CD14-positive monocyte (primary cell): ENCODE measurements around the gene DMWD. TPM values are rescaled to one million over a fixed set of nuclear protein-coding genes. Genes with fewer than 3 reads are reported as not detected.

Source experiments
- DNase-seq, 3 donors: peaks; one replicate each; pipeline ENCODE4 v3.0.0-alpha.2; 2011 to 2022
- H2AFZ ChIP-seq: 2 replicates; pipeline ENCODE4 v1.6.0; 2012; ENCODE audit warnings: mild to moderate bottlenecking, low read depth, low read length, inconsistent platforms; ENCODE audit not compliant: insufficient read depth, poor library complexity, severe bottlenecking
- H3K27ac ChIP-seq, 2 donors: 1 replicate in 1 of 2; 2 replicates in 1 of 2; pipeline ENCODE4 v1.5.1; 2012 to 2013; ENCODE audit warnings: low read length in 2 of 2, control low read depth in 1 of 2, inconsistent platforms in 1 of 2, low read depth in 1 of 2, mild to moderate bottlenecking in 1 of 2
- H3K27me3 ChIP-seq, 2 donors: one replicate each; pipeline versions ENCODE4 v1.6.0 to v1.6.1; 2011 to 2013; ENCODE audit warnings: low read length in 2 of 2; ENCODE audit not compliant: control insufficient read depth in 2 of 2, insufficient read depth in 2 of 2
- H3K36me3 ChIP-seq, 2 donors: replicated peaks in 1 of 2; 1 replicate in 1 of 2; 2 replicates in 1 of 2; pipeline versions ENCODE4 v1.5.1 to v1.6.1; 2012 to 2013; ENCODE audit warnings: low read length in 2 of 2, control low read depth in 1 of 2, inconsistent platforms in 1 of 2, mild to moderate bottlenecking in 1 of 2; ENCODE audit not compliant: insufficient read depth in 2 of 2, control insufficient read depth in 1 of 2
- H3K4me1 ChIP-seq, 2 donors: 1 replicate in 1 of 2; 2 replicates in 1 of 2; pipeline versions ENCODE4 v1.5.1 to v1.6.1; 2012 to 2013; ENCODE audit warnings: low read length in 2 of 2, control low read depth in 1 of 2, inconsistent platforms in 1 of 2, mild to moderate bottlenecking in 1 of 2, moderate library complexity in 1 of 2; ENCODE audit not compliant: insufficient read depth in 2 of 2, control insufficient read depth in 1 of 2
- H3K4me2 ChIP-seq: replicated peaks from 2 replicates; pipeline ENCODE3; 2012; ENCODE audit warnings: low read length, moderate library complexity, mild to moderate bottlenecking; ENCODE audit not compliant: poor library complexity, severe bottlenecking; ENCODE audit errors: extremely low read depth
- H3K4me3 ChIP-seq, 3 experiments: fragments of 200-600 bp in 1 of 3; sonication (generic) in 1 of 3; replicated peaks in 1 of 3; 1 replicate in 2 of 3; 2 replicates in 1 of 3; pipeline ENCODE4 v1.5.1; 2011 to 2013; ENCODE audit warnings: low read length in 3 of 3, mild to moderate bottlenecking in 3 of 3, control low read depth in 2 of 3, low read depth in 2 of 3, inconsistent platforms in 1 of 3, moderate library complexity in 1 of 3
- H3K79me2 ChIP-seq: 2 replicates; pipeline ENCODE4 v1.6.0; 2012; ENCODE audit warnings: mild to moderate bottlenecking, control low read depth, inconsistent platforms, low read length, moderate library complexity; ENCODE audit not compliant: insufficient read depth
- H3K9ac ChIP-seq: 2 replicates; pipeline ENCODE4 v1.6.0; 2017; ENCODE audit warnings: low read length, mild to moderate bottlenecking; ENCODE audit not compliant: insufficient read depth, poor library complexity, severe bottlenecking
- H3K9me3 ChIP-seq, 2 donors: replicated peaks in 1 of 2; 1 replicate in 1 of 2; 2 replicates in 1 of 2; pipeline versions ENCODE4 v1.5.1 to v1.6.1; 2012 to 2013; ENCODE audit warnings: low read length in 2 of 2, control low read depth in 1 of 2; ENCODE audit not compliant: control insufficient read depth in 1 of 2, insufficient read depth in 1 of 2
- H4K20me1 ChIP-seq: 2 replicates; pipeline ENCODE4 v1.6.0; 2012; ENCODE audit warnings: mild to moderate bottlenecking, low read length, control low read depth, moderate library complexity; ENCODE audit not compliant: insufficient read depth
- H3K27ac Mint-ChIP-seq, 7 donors: one replicate each; pipeline ENCODE4 v1.8.0; 2020; ENCODE audit warnings: mild to moderate bottlenecking in 7 of 7, mixed read lengths in 7 of 7, moderate library complexity in 6 of 7, inconsistent platforms in 2 of 7
- H3K27me3 Mint-ChIP-seq, 3 donors: one replicate each; pipeline ENCODE4 v1.8.0; 2021 to 2022; ENCODE audit warnings: low read depth in 3 of 3, mild to moderate bottlenecking in 3 of 3, mixed read lengths in 3 of 3, moderate library complexity in 3 of 3, inconsistent platforms in 1 of 3
- H3K36me3 Mint-ChIP-seq, 2 donors: one replicate each; pipeline ENCODE4 v1.8.0; 2020; ENCODE audit warnings: mixed read lengths in 2 of 2, inconsistent platforms in 1 of 2, mild to moderate bottlenecking in 1 of 2
- H3K4me1 Mint-ChIP-seq: one replicate; pipeline ENCODE4 v1.8.0; 2020; ENCODE audit warnings: mild to moderate bottlenecking, mixed read lengths
- H3K4me3 Mint-ChIP-seq, 2 donors: one replicate each; pipeline ENCODE4 v1.8.0; 2020; ENCODE audit warnings: mild to moderate bottlenecking in 2 of 2, mixed read lengths in 2 of 2, moderate library complexity in 1 of 2
- H3K9me3 Mint-ChIP-seq, 7 donors: one replicate each; pipeline ENCODE4 v1.8.0; 2020 to 2022; ENCODE audit warnings: mixed read lengths in 7 of 7, mild to moderate bottlenecking in 6 of 7, moderate library complexity in 6 of 7, inconsistent platforms in 2 of 7
- whole genome bisulfite sequencing: methylation state at CpG from one replicate; pipeline ENCODE4 v1.1.5; 2013; ENCODE audit warnings: missing lambda C conversion rate; ENCODE audit not compliant: insufficient coverage; 5-methylcytosine and 5-hydroxymethylcytosine counted together
- intact Hi-C, 2 donors: fragments of 100-400 bp; cut with micrococcal nuclease; formaldehyde crosslinking; loops; one replicate each; pipeline versions ENCODE4 v1.15.0 to v1.15.1; 2023
- polyA plus RNA-seq, 3 donors: library from polyadenylated mRNA; depleted of rRNA in 1 of 3; unstranded in 2 of 3; stranded (reverse) in 1 of 3; fragments of 300-500 nt in 2 of 3; fragments of >200 nt in 1 of 3; fragmentation: Illumina TruSeq in 2 of 3; gene quantifications; 1 replicate in 2 of 3; 2 replicates in 1 of 3; pipeline ENCODE4 v1.2.3, GENCODE V29; 2012 to 2021
- TF ChIP-seq, protein P1 (sequence below): fragments of 200-600 bp; IDR thresholded peaks from one replicate; pipeline ENCODE4 v1.8.0; 2022; ENCODE audit warnings: antibody characterized with exemption, mild to moderate bottlenecking

The DMWD gene
- polyA plus RNA-seq, 3 donors, result 1.5 to 3.4 (median 2.4) TPM

- H4K20me1 ChIP-seq, result peaks cover 48% of the 10 kb centered on the region
- Mint-ChIP-seq H3K27me3 (peaks cover 73 to 99% (median 83%) of the 10 kb centered on the region in 3 donors), H3K36me3 (peaks cover 4 to 6% of the 10 kb centered on the region in 2 donors), H3K4me1 (peaks cover 22% of the 10 kb centered on the region), H3K27ac (peak within 1 kb of the TSS in 2 of 7 donors; percentile 41 to 46), H3K9me3 (peaks cover 0 to 20% (median 12%) of the 10 kb centered on the region in 7 donors), H3K4me3 (peak within 1 kb of the TSS; percentile 76 to 88)
- under 1% methylated on average over 70 of the region's 70 CpGs for WGBS
- peaks cover 53 to 92% of the 10 kb centered on the region in 2 donors for H3K27me3 ChIP-seq
- no peaks in the 10 kb centered on the region for H3K36me3 ChIP-seq
- no peak within 1 kb of the TSS for H3K9ac ChIP-seq
- H3K79me2 ChIP-seq, result no peaks in the 10 kb centered on the region
- DNase-seq, result peak; percentile 45 to 76 (median 62)
- intact Hi-C loops, result no loop called here
- H3K4me3 ChIP-seq, result peak within 1 kb of the TSS; percentile 29 to 77 (median 49)
- no peak within 1 kb of the TSS for H3K27ac ChIP-seq
- H2AFZ ChIP-seq, result peak within 1 kb of the TSS; percentile 84
- H3K4me2 ChIP-seq, result peak within 1 kb of the TSS; percentile 87
- peaks cover 6 to 20% of the 10 kb centered on the region in 2 donors for H3K9me3 ChIP-seq
- TF ChIP-seq, protein P1, sequence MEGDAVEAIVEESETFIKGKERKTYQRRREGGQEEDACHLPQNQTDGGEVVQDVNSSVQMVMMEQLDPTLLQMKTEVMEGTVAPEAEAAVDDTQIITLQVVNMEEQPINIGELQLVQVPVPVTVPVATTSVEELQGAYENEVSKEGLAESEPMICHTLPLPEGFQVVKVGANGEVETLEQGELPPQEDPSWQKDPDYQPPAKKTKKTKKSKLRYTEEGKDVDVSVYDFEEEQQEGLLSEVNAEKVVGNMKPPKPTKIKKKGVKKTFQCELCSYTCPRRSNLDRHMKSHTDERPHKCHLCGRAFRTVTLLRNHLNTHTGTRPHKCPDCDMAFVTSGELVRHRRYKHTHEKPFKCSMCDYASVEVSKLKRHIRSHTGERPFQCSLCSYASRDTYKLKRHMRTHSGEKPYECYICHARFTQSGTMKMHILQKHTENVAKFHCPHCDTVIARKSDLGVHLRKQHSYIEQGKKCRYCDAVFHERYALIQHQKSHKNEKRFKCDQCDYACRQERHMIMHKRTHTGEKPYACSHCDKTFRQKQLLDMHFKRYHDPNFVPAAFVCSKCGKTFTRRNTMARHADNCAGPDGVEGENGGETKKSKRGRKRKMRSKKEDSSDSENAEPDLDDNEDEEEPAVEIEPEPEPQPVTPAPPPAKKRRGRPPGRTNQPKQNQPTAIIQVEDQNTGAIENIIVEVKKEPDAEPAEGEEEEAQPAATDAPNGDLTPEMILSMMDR, result no peak
- peaks cover 27 to 35% of the 10 kb centered on the region in 2 donors for H3K4me1 ChIP-seq
These were observed 23.5 kb downstream of the DMWD start, which contains the start of gene SIX5 for GRCh38 chr19:45768984-45769782. Gene SIX5 (minus strand): TSS chr19:45769252. CDS start chr19:45768844, 408 bp downstream.

DNA sequence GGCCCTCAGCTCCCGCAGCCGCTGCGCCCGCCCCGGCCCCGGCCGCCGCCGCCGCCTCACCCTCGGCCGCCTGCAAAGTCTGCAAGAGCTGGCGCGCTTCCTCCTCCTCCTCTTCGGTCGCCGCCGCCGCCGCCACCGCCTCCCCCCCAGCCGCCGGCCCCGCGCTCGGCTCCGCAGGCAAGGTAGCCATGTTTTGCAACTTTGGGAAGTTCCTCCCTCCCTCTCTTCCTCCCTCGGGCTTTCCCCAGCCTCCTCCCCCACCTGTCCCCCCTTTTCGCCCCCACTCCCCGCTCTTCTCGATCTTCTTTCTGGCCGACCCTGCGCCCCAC lies 24.0 kb downstream of the DMWD start:
- peaks cover 27 to 35% of the 10 kb centered on the region in 2 donors for H3K4me1 ChIP-seq
- H2AFZ ChIP-seq, result peak overlapping the region; percentile 84
- peak overlapping the region; percentile 87 for H3K4me2 ChIP-seq
- Mint-ChIP-seq H3K27ac (no peak overlapping the region), H3K9me3 (peaks cover 0 to 20% (median 12%) of the 10 kb centered on the region in 7 donors), H3K4me3 (peak overlapping the region; percentile 76 to 88), H3K4me1 (peaks cover 22% of the 10 kb centered on the region), H3K27me3 (peaks cover 71 to 98% (median 81%) of the 10 kb centered on the region in 3 donors), H3K36me3 (peaks cover 4 to 6% of the 10 kb centered on the region in 2 donors)
- no peaks in the 10 kb centered on the region for H3K36me3 ChIP-seq
- intact Hi-C loops, result no loop called here
- DNase-seq, result peak in 2 of 3 donors; percentile 23 to 84
- no peaks in the 10 kb centered on the region for H3K79me2 ChIP-seq
- H3K27me3 ChIP-seq, result peaks cover 53 to 92% of the 10 kb centered on the region in 2 donors
- WGBS, result under 1% methylated on average over 29 of the region's 33 CpGs
- H4K20me1 ChIP-seq, result peaks cover 46% of the 10 kb centered on the region
- peak overlapping the region; percentile 29 to 77 (median 49) for H3K4me3 ChIP-seq
- no peak overlapping the region for H3K9ac ChIP-seq
- H3K27ac ChIP-seq, result no peak overlapping the region
- TF ChIP-seq, protein P1, result no peak
- peaks cover 6 to 20% of the 10 kb centered on the region in 2 donors for H3K9me3 ChIP-seq
